HepG2 (cell line): ENCODE measurements around the gene SDK2. TPM values are rescaled to one million over a fixed set of nuclear protein-coding genes. Genes with fewer than 3 reads are reported as not detected.

ENCODE experiments used
- ATAC-seq: fragments of 200-7000 bp; cut with Tn5 transposase; 3 replicates; pipeline ENCODE4 v1.9.1; 2020; ENCODE audit warnings: mild to moderate bottlenecking, moderate library complexity
- BruUV-seq: library from RNA; stranded (reverse); fragments of 400-500 nt; replicated peaks from 2 replicates; lab custom pipeline; 2021; lab: Mats Ljungman, UMichigan
- CTCF ChIA-PET: fragments of 300-600 bp; formaldehyde crosslinking; extraction: SDS; loops from one replicate; lab custom pipeline; 2021; ENCODE audit warnings: low total read pairs, inconsistent platforms, low intra/inter-chr PET ratio; lab: Yijun Ruan, JAX
- POLR2A ChIA-PET: fragments of 350-600 bp; sonication (Branson Sonifier 250); formaldehyde crosslinking; loops from one replicate; lab custom pipeline; 2020; ENCODE audit warnings: antibody characterized with exemption, inconsistent platforms; lab: Yijun Ruan, JAX
- DNase-seq: peaks from one replicate; pipeline ENCODE4 v3.0.0-alpha.2; 2015; ENCODE audit warnings: low spot score
- FAIRE-seq: peaks from 3 replicates; lab custom pipeline; 2011; peaks lifted over from hg19 to GRCh38; lab: Jason Lieb, UNC
- H2AFZ ChIP-seq: one replicate; pipeline ENCODE4 v1.6.1; 2011; ENCODE audit warnings: low read length, inconsistent platforms
- H3K27ac ChIP-seq: fragments of 300-600 bp; 3 replicates; pipeline ENCODE4 v1.8.0; 2011; ENCODE audit warnings: mixed run types, mild to moderate bottlenecking, mixed read lengths, low read length, inconsistent platforms; ENCODE audit not compliant: insufficient read depth; ENCODE audit errors: extremely low read length
- H3K27me3 ChIP-seq, 2 experiments: fragments of 200-600 bp in 1 of 2; 2 replicates in 1 of 2; 3 replicates in 1 of 2; pipeline versions ENCODE4 v1.6.0 to v1.8.0; 2011; ENCODE audit warnings: low read length in 2 of 2, mild to moderate bottlenecking in 2 of 2, moderate library complexity in 2 of 2, inconsistent platforms in 1 of 2; ENCODE audit not compliant: insufficient read depth in 2 of 2, control insufficient read depth in 1 of 2
- H3K36me3 ChIP-seq, 2 experiments: fragments of 200-600 bp in 1 of 2; replicated peaks in 1 of 2; 2 replicates in 1 of 2; 3 replicates in 1 of 2; pipeline versions ENCODE4 v1.5.1 to v1.8.0; 2011; ENCODE audit warnings: low read length in 2 of 2, inconsistent platforms in 1 of 2; ENCODE audit not compliant: insufficient read depth in 2 of 2, control insufficient read depth in 1 of 2
- H3K4me1 ChIP-seq: 2 replicates; pipeline ENCODE4 v1.5.1; 2012; ENCODE audit warnings: low read length, inconsistent platforms; ENCODE audit not compliant: insufficient read depth
- H3K4me2 ChIP-seq: 2 replicates; pipeline ENCODE4 v1.6.0; 2011; ENCODE audit warnings: low read depth, low read length, inconsistent platforms
- H3K4me3 ChIP-seq, 3 experiments: fragments of 200-600 bp in 1 of 3; sonication (generic), shearing (Covaris generic) in 1 of 3; replicated peaks in 1 of 3; 2 replicates each; pipeline ENCODE4 v1.5.1; 2011 to 2016; ENCODE audit warnings: low read length in 3 of 3, inconsistent platforms in 2 of 3, low read depth in 2 of 3, mild to moderate bottlenecking in 2 of 3, control low read depth in 1 of 3, mixed read lengths in 1 of 3; ENCODE audit not compliant: insufficient read depth in 1 of 3
- H3K79me2 ChIP-seq: one replicate; pipeline ENCODE4 v1.6.1; 2011; ENCODE audit warnings: low read length, inconsistent platforms; ENCODE audit not compliant: insufficient read depth
- H3K9ac ChIP-seq: 2 replicates; pipeline ENCODE4 v1.6.0; 2011; ENCODE audit warnings: mild to moderate bottlenecking, low read depth, low read length, inconsistent platforms; ENCODE audit not compliant: insufficient read depth
- H3K9me3 ChIP-seq: 2 replicates; pipeline ENCODE4 v1.5.1; 2012; ENCODE audit warnings: mild to moderate bottlenecking, low read length
- H4K20me1 ChIP-seq: 2 replicates; pipeline ENCODE4 v1.6.0; 2011; ENCODE audit warnings: inconsistent platforms, mild to moderate bottlenecking, low read length, moderate library complexity; ENCODE audit not compliant: insufficient read depth
- BATF2 ChIP-seq: sonication (generic); formaldehyde crosslinking; IDR thresholded peaks from 2 replicates; pipeline ENCODE4 v1.8.0; 2022; ENCODE audit warnings: mild to moderate bottlenecking, missing genetic modification reagents, moderate library complexity
- CENPBD1 ChIP-seq: sonication (generic); formaldehyde crosslinking; IDR thresholded peaks from 2 replicates; pipeline ENCODE4 v1.8.0; 2022; ENCODE audit warnings: missing genetic modification reagents, low read depth, mild to moderate bottlenecking, borderline replicate concordance
- HDAC2 ChIP-seq: sonication (generic); formaldehyde crosslinking; IDR thresholded peaks from 2 replicates; pipeline ENCODE4 v1.4.0; 2020; ENCODE audit warnings: missing genetic modification reagents
- HNRNPK ChIP-seq: fragments of 200-400 bp; formaldehyde crosslinking; IDR thresholded peaks from 2 replicates; pipeline ENCODE4 v1.6.1; 2018; ENCODE audit warnings: low read length, low read depth, moderate library complexity, mild to moderate bottlenecking; ENCODE audit not compliant: poor library complexity, severe bottlenecking
- IKZF1 ChIP-seq: fragments of 450-650 bp; IDR thresholded peaks from 2 replicates; pipeline ENCODE4 v1.7.1; 2016
- NCOR1 ChIP-seq: fragments of 200-600 bp; sonication (generic); IDR thresholded peaks from 2 replicates; pipeline ENCODE4 v1.7.0; 2017; ENCODE audit warnings: antibody characterized with exemption, low read length, borderline replicate concordance
- PHF8 ChIP-seq: sonication (generic); formaldehyde crosslinking; IDR thresholded peaks from 2 replicates; pipeline ENCODE4 v1.5.0; 2020; ENCODE audit warnings: missing genetic modification reagents
- SMAD9 ChIP-seq: sonication (generic); formaldehyde crosslinking; IDR thresholded peaks from 2 replicates; pipeline ENCODE4 v1.5.1; 2020; ENCODE audit warnings: mild to moderate bottlenecking, missing genetic modification reagents
- TIGD3 ChIP-seq: sonication (generic); formaldehyde crosslinking; IDR thresholded peaks from 2 replicates; pipeline ENCODE4 v1.5.1; 2020; ENCODE audit warnings: mild to moderate bottlenecking, missing genetic modification reagents, borderline replicate concordance
- ZBTB21 ChIP-seq: sonication (generic); formaldehyde crosslinking; IDR thresholded peaks from 2 replicates; pipeline ENCODE4 v1.4.0; 2020; ENCODE audit warnings: missing genetic modification reagents
- ZNF333 ChIP-seq: sonication (generic); formaldehyde crosslinking; IDR thresholded peaks from 2 replicates; pipeline ENCODE4 v1.4.0; 2020; ENCODE audit warnings: mild to moderate bottlenecking, missing genetic modification reagents, borderline replicate concordance
- ZNF33A ChIP-seq: sonication (generic); formaldehyde crosslinking; IDR thresholded peaks from 2 replicates; pipeline ENCODE4 v1.5.1; 2020; ENCODE audit warnings: missing genetic modification reagents, mild to moderate bottlenecking, moderate library complexity, borderline replicate concordance
- ZNF354B ChIP-seq: sonication (generic); formaldehyde crosslinking; IDR thresholded peaks from 2 replicates; pipeline ENCODE4 v1.8.0; 2022; ENCODE audit warnings: mild to moderate bottlenecking, missing genetic modification reagents
- ZNF552 ChIP-seq: sonication (generic); formaldehyde crosslinking; IDR thresholded peaks from 2 replicates; pipeline ENCODE4 v1.9.0; 2022; ENCODE audit warnings: missing genetic modification reagents, mild to moderate bottlenecking, borderline replicate concordance
- WGBS: methylation state at CpG from one replicate; pipeline ENCODE4 v1.1.6; 2017; ENCODE audit warnings: low lambda C conversion rate; 5-methylcytosine and 5-hydroxymethylcytosine counted together
- in situ Hi-C: cut with HindIII; loops from 2 replicates; pipeline ENCODE4 v1.10.0; 2017; ENCODE audit warnings: low pct_unique_long_range_greater_than_20kb; ENCODE audit not compliant: extremely low pct_ligation_motif_present
- intact Hi-C: fragments of 100-400 bp; cut with micrococcal nuclease; formaldehyde crosslinking; loops from one replicate; pipeline ENCODE4 v1.10.0; 2022; ENCODE audit not compliant: unreplicated experiment
- polyA plus RNA-seq, 8 experiments: library from polyadenylated mRNA; depleted of rRNA in 3 of 8; stranded (reverse) in 7 of 8; unstranded in 1 of 8; fragments of >200 nt; fragmentation: Illumina TruSeq in 4 of 8; extraction: Trizol in 4 of 8; gene quantifications; 2 replicates each; pipeline versions ENCODE4 v1.2.1 to v1.2.3, GENCODE V29; 2011 to 2016; ENCODE audit warnings: low read depth in 4 of 8, missing spikeins in 1 of 8, mixed read lengths in 1 of 8; ENCODE audit not compliant: insufficient read depth in 1 of 8
- total RNA-seq, 5 experiments: library from RNA; depleted of rRNA; stranded (reverse); fragments of >200 nt; fragmentation: Illumina TruSeq; extraction: Trizol; gene quantifications; 2 replicates each; pipeline ENCODE4 v1.2.3, GENCODE V29; 2016; ENCODE audit warnings: low read depth in 1 of 5

The SDK2 gene
- total and polyA plus RNA-seq, 2 of the 13 experiments (the other 11 are each of a cell fraction or from before 2014, with no cell fraction given) = not detected

GRCh38 chr17:73690676-73691075 lies 46.4 kb upstream of the SDK2 start:
- Histone ChIP-seq H3K36me3 (no peaks in the 10 kb centered on the region), H3K9me3 (no peaks in the 10 kb centered on the region), H3K4me3 (no peak overlapping the region), H3K27me3 (peaks cover 0 to 5% of the 10 kb centered on the region in 2 experiments; a peak in 1 of 5 replicates), H3K27ac (no peak overlapping the region), H4K20me1 (no peaks in the 10 kb centered on the region), H3K79me2 (no peaks in the 10 kb centered on the region), H3K9ac (no peak overlapping the region), H2AFZ (no peak overlapping the region), H3K4me2 (no peak overlapping the region)
- FAIRE-seq (no peak), DNase-seq (no peak), ATAC-seq (no peak)
- intact Hi-C loops = no loop called here
- in situ Hi-C loops = no loop called here
- no peak for TF ChIP-seq IKZF1
- TF ChIP-seq HDAC2 (CRISPR knock-in tag) = no peak
- TF ChIP-seq, all 625 proteins: peak for 0
- H3K4me1 ChIP-seq = peaks cover 17% of the 10 kb centered on the region
- no TSS peak for BruUV-seq
- WGBS = 40% methylated on average over 10 of the region's 10 CpGs
- ChIA-PET POLR2A (no interaction called here), CTCF (no interaction called here)

- H3K4me2 ChIP-seq = no peak overlapping the region
- in situ Hi-C loops = no loop called here
- ATAC-seq = no peak
- TF ChIP-seq ZNF33A (CRISPR knock-in tag) = no peak
- TF ChIP-seq ZNF552 (CRISPR knock-in tag) = no peak
- TF ChIP-seq CENPBD1 (CRISPR knock-in tag) = no peak
- no peak for TF ChIP-seq SMAD9 (CRISPR knock-in tag)
- TF ChIP-seq ZBTB21 (CRISPR knock-in tag) = no peak
- TF ChIP-seq HNRNPK = no peak
- no peak for TF ChIP-seq ZNF333
- TF ChIP-seq ZNF354B = no peak
- no peak for TF ChIP-seq TIGD3 (CRISPR knock-in tag)
- no peak for TF ChIP-seq PHF8 (CRISPR knock-in tag)
- TF ChIP-seq BATF2 (CRISPR knock-in tag) = no peak
- no peak for TF ChIP-seq NCOR1
- no peak overlapping the region for H3K27ac ChIP-seq
- no peaks in the 10 kb centered on the region for H4K20me1 ChIP-seq
- no TSS peak for BruUV-seq
- DNase-seq = no peak
- H3K4me3 ChIP-seq = no peak overlapping the region
- peaks cover 0 to 5% of the 10 kb centered on the region in 2 experiments; a peak in 1 of 5 replicates for H3K27me3 ChIP-seq
- no peaks in the 10 kb centered on the region for H3K79me2 ChIP-seq
- H2AFZ ChIP-seq = no peak overlapping the region
- ChIA-PET CTCF (no interaction called here), POLR2A (no interaction called here)
- intact Hi-C loops = no loop called here
- FAIRE-seq = no peak
- H3K36me3 ChIP-seq = no peaks in the 10 kb centered on the region
- H3K4me1 ChIP-seq = peaks cover 17% of the 10 kb centered on the region
- no peak overlapping the region for H3K9ac ChIP-seq
- 38% methylated on average over 13 of the region's 13 CpGs for WGBS
- no peaks in the 10 kb centered on the region for H3K9me3 ChIP-seq
Measured at GRCh38 chr17:73689596-73690275, 45.5 kb upstream of the SDK2 start.
